K562 (cell line): ENCODE measurements around the gene TK1. TPM values are rescaled to one million over a fixed set of nuclear protein-coding genes. Genes with fewer than 3 reads are reported as not detected.

Source experiments
- ATAC-seq: fragments of 200-7000 bp; cut with Tn5 transposase; 3 replicates; pipeline ENCODE4 v1.9.1; 2020; ENCODE audit warnings: moderate library complexity
- BruUV-seq: library from RNA; stranded (reverse); fragments of 400-500 nt; replicated peaks from 2 replicates; lab custom pipeline; 2021; lab: Mats Ljungman, UMichigan
- CTCF ChIA-PET: fragments of 300-600 bp; formaldehyde crosslinking; extraction: SDS; loops from one replicate; lab custom pipeline; 2021; ENCODE audit warnings: low intra/inter-chr PET ratio; lab: Yijun Ruan, JAX
- POLR2A ChIA-PET: fragments of 300-600, 350-650 bp; sonication (Branson Sonifier 250); formaldehyde crosslinking; extraction: SDS; loops from one replicate; lab custom pipeline; 2021; ENCODE audit warnings: antibody characterized with exemption, inconsistent platforms; lab: Yijun Ruan, JAX
- DNase-seq, 4 experiments: peaks; one replicate each; pipeline versions ENCODE4 v3.0.0 to v3.0.0-alpha.2; 2011 to 2018; ENCODE audit warnings: low spot score in 3 of 4, mixed read lengths in 3 of 4; ENCODE audit errors: extremely low read depth in 1 of 4
- FAIRE-seq: peaks from 2 replicates; lab custom pipeline; 2011; peaks lifted over from hg19 to GRCh38; lab: Jason Lieb, UNC
- H2AFZ ChIP-seq: 2 replicates; pipeline ENCODE4 v1.6.0; 2011; ENCODE audit warnings: low read depth, low read length, control low read depth, inconsistent platforms
- H3K27ac ChIP-seq: fragments of 200-600 bp; 3 replicates; pipeline ENCODE4 v1.8.0; 2011; ENCODE audit warnings: low read depth, mild to moderate bottlenecking, control low read depth, inconsistent platforms, low read length, moderate library complexity, mixed read lengths; ENCODE audit errors: extremely low read depth
- H3K27me3 ChIP-seq, 2 experiments: fragments of 300-600 bp in 1 of 2; 2 replicates in 1 of 2; 3 replicates in 1 of 2; pipeline versions ENCODE4 v1.6.0 to v1.8.0; 2011; ENCODE audit warnings: inconsistent platforms in 2 of 2, low read length in 2 of 2, mild to moderate bottlenecking in 1 of 2, mixed read lengths in 1 of 2, moderate library complexity in 1 of 2; ENCODE audit not compliant: control insufficient read depth in 2 of 2, insufficient read depth in 2 of 2
- H3K36me3 ChIP-seq: fragments of 300-600 bp; 3 replicates; pipeline ENCODE4 v1.8.0; 2011; ENCODE audit warnings: mild to moderate bottlenecking, low read length, inconsistent platforms; ENCODE audit not compliant: control insufficient read depth, insufficient read depth
- H3K4me1 ChIP-seq, 2 experiments: fragments of 200-600 bp in 1 of 2; replicated peaks in 1 of 2; 2 replicates in 1 of 2; 3 replicates in 1 of 2; pipeline versions ENCODE4 v1.5.1 to v1.8.0; 2011; ENCODE audit warnings: inconsistent platforms in 2 of 2, low read length in 2 of 2, mild to moderate bottlenecking in 1 of 2, mixed read lengths in 1 of 2, moderate library complexity in 1 of 2; ENCODE audit not compliant: control insufficient read depth in 2 of 2, insufficient read depth in 2 of 2
- H3K4me2 ChIP-seq: 2 replicates; pipeline ENCODE4 v1.6.1; 2011; ENCODE audit warnings: low read length, control low read depth, inconsistent platforms, mixed read lengths; ENCODE audit not compliant: insufficient read depth
- H3K4me3 ChIP-seq: fragments of 200-600 bp; sonication (generic), shearing (Covaris generic); 2 replicates; pipeline ENCODE4 v1.5.1; 2016; ENCODE audit warnings: control low read depth, inconsistent platforms
- H3K79me2 ChIP-seq: fragments of 200-600 bp; 3 replicates; pipeline ENCODE4 v1.8.0; 2011; ENCODE audit warnings: low read length, inconsistent platforms; ENCODE audit not compliant: control insufficient read depth, insufficient read depth
- H3K9ac ChIP-seq, 2 experiments: 2 replicates each; pipeline versions ENCODE4 v1.6.0 to v1.6.1; 2011; ENCODE audit warnings: low read depth in 2 of 2, low read length in 2 of 2, control low read depth in 1 of 2, inconsistent platforms in 1 of 2, mild to moderate bottlenecking in 1 of 2, mixed read lengths in 1 of 2; ENCODE audit not compliant: insufficient read depth in 1 of 2
- H3K9me1 ChIP-seq: one replicate; pipeline ENCODE4 v1.6.0; 2011; ENCODE audit warnings: inconsistent platforms, mild to moderate bottlenecking, low read length, moderate library complexity; ENCODE audit not compliant: control insufficient read depth, insufficient read depth
- H3K9me3 ChIP-seq: replicated peaks from 2 replicates; pipeline ENCODE4 v1.5.1; 2011; ENCODE audit warnings: low read depth, low read length, inconsistent platforms; ENCODE audit not compliant: control insufficient read depth, insufficient read depth
- H4K20me1 ChIP-seq: replicated peaks from 2 replicates; pipeline ENCODE4 v1.6.1; 2011; ENCODE audit warnings: low read length, inconsistent platforms, mixed read lengths; ENCODE audit not compliant: control insufficient read depth, insufficient read depth
- MCM5 ChIP-seq: fragments of 450-650 bp; IDR thresholded peaks from 2 replicates; pipeline ENCODE4 v1.6.1; 2016; ENCODE audit warnings: low read depth
- NFYB ChIP-seq: IDR thresholded peaks from 2 replicates; pipeline ENCODE4 v1.6.1; 2011; ENCODE audit warnings: mild to moderate bottlenecking, moderate library complexity; ENCODE audit not compliant: insufficient read length; ENCODE audit errors: extremely low read depth
- NONO ChIP-seq, 2 experiments: fragments of 200-400 bp in 1 of 2; fragments of 450-650 bp in 1 of 2; formaldehyde crosslinking in 1 of 2; IDR thresholded peaks; 2 replicates each; pipeline ENCODE4 v1.6.1; 2017; ENCODE audit warnings: low read depth in 2 of 2, mild to moderate bottlenecking in 2 of 2, moderate library complexity in 2 of 2, low read length in 1 of 2
- PHB2 ChIP-seq: fragments of 450-650 bp; IDR thresholded peaks from 2 replicates; pipeline ENCODE4 v1.6.1; 2017; ENCODE audit warnings: low read depth
- PRPF4 ChIP-seq: fragments of 200-400 bp; formaldehyde crosslinking; IDR thresholded peaks from one replicate; pipeline ENCODE4 v1.6.1; 2017; ENCODE audit warnings: low read length, low read depth, mild to moderate bottlenecking; ENCODE audit not compliant: insufficient read depth, poor library complexity, severe bottlenecking
- TCF15 ChIP-seq: fragments of 250-450 bp; sonication (Bioruptor Pico); IDR thresholded peaks from 2 replicates; pipeline ENCODE4 v1.8.0; 2022; ENCODE audit warnings: moderate library complexity, mild to moderate bottlenecking, inconsistent platforms
- TFAM ChIP-seq: fragments of 250-450 bp; sonication (Bioruptor Pico); conservative IDR thresholded peaks from 2 replicates; pipeline ENCODE4 v1.5.0; 2021; ENCODE audit warnings: mild to moderate bottlenecking, moderate library complexity
- ZNF174 ChIP-seq: fragments of 250-450 bp; sonication (Bioruptor Pico); IDR thresholded peaks from 2 replicates; pipeline ENCODE4 v1.4.0; 2020; ENCODE audit warnings: mild to moderate bottlenecking
- ZNF347 ChIP-seq: fragments of 450-650 bp; formaldehyde crosslinking; IDR thresholded peaks from 2 replicates; pipeline ENCODE4 v1.4.0; 2020; ENCODE audit warnings: low read depth, mild to moderate bottlenecking, moderate library complexity
- WGBS: fragments of 100-300 bp; shearing (Covaris generic); methylation state at CpG from one replicate; pipeline ENCODE4 v1.1.6; 2016; ENCODE audit warnings: low coverage, mixed read lengths; ENCODE audit not compliant: insufficient coverage; ENCODE audit errors: missing lambda C conversion rate; 5-methylcytosine and 5-hydroxymethylcytosine counted together
- in situ Hi-C: fragments of 300-500 bp; cut with MboI; formaldehyde crosslinking; loops from 4 replicates; pipeline ENCODE4 v1.15.0; 2018; ENCODE audit warnings: inconsistent platforms, mixed read lengths
- intact Hi-C: fragments of 100-400 bp; cut with micrococcal nuclease; formaldehyde crosslinking; loops from 2 replicates; pipeline ENCODE4 v1.14.2; 2022
- polyA plus RNA-seq, 8 experiments: library from polyadenylated mRNA; depleted of rRNA in 4 of 8; stranded (reverse) in 5 of 8; unstranded in 3 of 8; fragments of >200 nt; fragmentation: Nextera tagmentation in 2 of 8; fragmentation: Illumina TruSeq in 1 of 8; extraction: Ambion mirVana in 2 of 8; extraction: Trizol in 1 of 8; gene quantifications; 2 replicates each; pipeline versions ENCODE4 v1.2.1 to v1.2.3, GENCODE V29; 2011 to 2014; ENCODE audit warnings: inconsistent platforms in 1 of 8, missing spikeins in 1 of 8
- total RNA-seq, 7 experiments: library from RNA; depleted of rRNA in 6 of 7; stranded (reverse); fragments of >200 nt in 6 of 7; fragmentation: Illumina TruSeq in 2 of 7; extraction: Trizol in 2 of 7; gene quantifications; 2 replicates each; pipeline versions ENCODE4 v1.2.1 to v1.2.3, GENCODE V29; 2011 to 2021; ENCODE audit warnings: low replicate concordance in 1 of 7

Gene TK1
- total and polyA plus RNA-seq, 9 of the 15 experiments (the other 6 are each of a cell fraction or from before 2014, with no cell fraction given), result 8.4 to 280 (median 103) TPM

DNA sequence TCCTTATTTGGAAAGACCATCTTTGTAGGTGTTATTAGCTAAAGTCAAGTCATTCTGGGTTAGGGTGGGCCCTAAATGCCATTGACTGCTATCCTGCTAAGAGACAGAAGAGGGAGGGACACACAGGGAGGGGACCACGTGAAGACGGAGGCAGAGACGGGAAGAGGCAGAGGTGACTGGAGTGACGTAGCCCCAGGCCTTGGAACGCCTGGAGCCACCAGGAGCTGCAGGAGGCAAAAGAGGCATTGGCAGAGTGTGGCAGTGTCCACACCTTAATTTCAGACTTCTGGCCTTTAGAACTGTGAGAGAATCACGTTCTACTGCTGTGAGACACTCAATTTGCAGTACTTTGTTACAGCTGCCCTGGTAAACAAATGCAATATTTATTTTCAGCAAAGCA lies 13.6 kb upstream of the TK1 start (continued):
- TF ChIP-seq TCF15, result no peak
- no peak for TF ChIP-seq ZNF347 (CRISPR knock-in tag)
- no peak for TF ChIP-seq NONO (IDR thresholded peaks at IDR 0.05; ENCODE audit: low read depth in 2 of 2, low read length in 1 of 2)
- no peak for TF ChIP-seq ZNF174 (CRISPR knock-in tag)
- no peak for TF ChIP-seq MCM5
- no peak for TF ChIP-seq TFAM
- TF ChIP-seq, all 486 proteins: peak for 0

GRCh38 chr17:78197147-78197832 lies 10.4 kb upstream of the TK1 start:
- peak; percentile 11 for FAIRE-seq
- Histone ChIP-seq H3K9ac (peak overlapping the region in 1 of 2 experiments; percentile 17; a peak in 1 of 4 replicates), H4K20me1 (no peaks in the 10 kb centered on the region), H3K36me3 (peaks cover 67% of the 10 kb centered on the region; the same call in 2 of the 3 replicates), H3K4me2 (no peak overlapping the region), H3K4me3 (no peak overlapping the region), H3K4me1 (peaks cover 0 to 3% of the 10 kb centered on the region in 2 experiments; a peak in 2 of 5 replicates), H3K9me3 (no peaks in the 10 kb centered on the region), H3K27ac (no peak overlapping the region), H3K79me2 (peaks cover 5% of the 10 kb centered on the region; the same call in 2 of the 3 replicates), H2AFZ (no peak overlapping the region), H3K27me3 (no peaks in the 10 kb centered on the region), H3K9me1 (no peaks in the 10 kb centered on the region)
- DNase-seq, result no peak
- no peak for ATAC-seq
- in situ Hi-C loops (no loop called here), intact Hi-C loops (no loop called here)
- TF ChIP-seq PRPF4 (no peak), NFYB (no peak), ZNF347 (CRISPR knock-in tag) (no peak), PHB2 (no peak)
- BruUV-seq, result no TSS peak
- CTCF ChIA-PET, result no interaction called here
- POLR2A ChIA-PET, result interaction anchor here (0.8 to 5.5 kb wide), 3 partner anchors 10 to 114 kb away, joined by 4 to 29 read pairs (median 4); partner anchors contain the start of genes AFMID and TK1
- 96% methylated on average over 9 of the region's 9 CpGs for WGBS
